Bronchial epithelial cell (primary cell): Measurements from ENCODE around the gene TRIM13. TPM values are rescaled to one million over a fixed set of nuclear protein-coding genes. Genes with fewer than 3 reads are reported as not detected.

Experiments used
- DNase-seq: peaks from one replicate; pipeline ENCODE4 v3.0.0-alpha.2; 2010; ENCODE audit warnings: low read depth
- FAIRE-seq: peaks from 2 replicates; lab custom pipeline; 2011; peaks lifted over from hg19 to GRCh38; lab: Jason Lieb, UNC
- H3K27me3 ChIP-seq: 2 replicates; pipeline ENCODE4 v1.5.1; 2011; ENCODE audit warnings: low read length; ENCODE audit not compliant: control insufficient read depth, insufficient read depth
- H3K36me3 ChIP-seq: 2 replicates; pipeline ENCODE4 v1.5.1; 2011; ENCODE audit warnings: low read length; ENCODE audit not compliant: control insufficient read depth, insufficient read depth
- H3K4me3 ChIP-seq: 2 replicates; pipeline ENCODE4 v1.5.1; 2011; ENCODE audit warnings: mild to moderate bottlenecking, low read depth, low read length, control low read depth
- total RNA-seq: library from RNA; depleted of rRNA; stranded (reverse); fragments of >200 nt; gene quantifications from 2 replicates; pipeline ENCODE4 v1.2.1, GENCODE V29; 2014
- TF ChIP-seq, protein P1 (sequence below): IDR thresholded peaks from 2 replicates; pipeline ENCODE4 v1.5.1; 2011; ENCODE audit warnings: mild to moderate bottlenecking, moderate library complexity, low read length, control low read depth, inconsistent platforms; ENCODE audit not compliant: insufficient read depth, severe bottlenecking

TRIM13 gene
- total RNA-seq, 1 donor from 2014 or later, result 19.0 TPM

DNA sequence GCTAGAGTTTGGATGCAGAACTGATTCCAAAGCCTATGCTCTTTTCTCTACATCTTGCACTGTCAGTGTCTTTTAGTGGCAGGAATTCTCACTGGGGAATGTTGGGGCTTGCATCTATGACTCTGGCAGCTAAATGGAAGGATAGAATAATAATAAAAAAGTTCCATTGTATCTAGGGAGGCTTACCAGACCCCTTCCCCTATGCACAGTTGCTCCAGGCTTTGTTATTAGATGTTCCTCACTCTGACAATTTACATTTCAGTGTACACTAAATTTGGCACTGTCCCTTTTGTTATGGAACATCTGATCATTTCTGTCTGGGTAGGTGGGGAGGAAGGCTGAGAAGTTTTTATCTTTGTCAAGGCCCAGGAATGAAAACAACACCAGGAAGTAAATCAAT lies 3.7 kb upstream of the TRIM13 start:
- DNase-seq (no peak), FAIRE-seq (no peak)
- Histone ChIP-seq H3K36me3 (no peaks in the 10 kb centered on the region), H3K4me3 (no peak overlapping the region), H3K27me3 (no peaks in the 10 kb centered on the region)
- TF ChIP-seq, protein P1, sequence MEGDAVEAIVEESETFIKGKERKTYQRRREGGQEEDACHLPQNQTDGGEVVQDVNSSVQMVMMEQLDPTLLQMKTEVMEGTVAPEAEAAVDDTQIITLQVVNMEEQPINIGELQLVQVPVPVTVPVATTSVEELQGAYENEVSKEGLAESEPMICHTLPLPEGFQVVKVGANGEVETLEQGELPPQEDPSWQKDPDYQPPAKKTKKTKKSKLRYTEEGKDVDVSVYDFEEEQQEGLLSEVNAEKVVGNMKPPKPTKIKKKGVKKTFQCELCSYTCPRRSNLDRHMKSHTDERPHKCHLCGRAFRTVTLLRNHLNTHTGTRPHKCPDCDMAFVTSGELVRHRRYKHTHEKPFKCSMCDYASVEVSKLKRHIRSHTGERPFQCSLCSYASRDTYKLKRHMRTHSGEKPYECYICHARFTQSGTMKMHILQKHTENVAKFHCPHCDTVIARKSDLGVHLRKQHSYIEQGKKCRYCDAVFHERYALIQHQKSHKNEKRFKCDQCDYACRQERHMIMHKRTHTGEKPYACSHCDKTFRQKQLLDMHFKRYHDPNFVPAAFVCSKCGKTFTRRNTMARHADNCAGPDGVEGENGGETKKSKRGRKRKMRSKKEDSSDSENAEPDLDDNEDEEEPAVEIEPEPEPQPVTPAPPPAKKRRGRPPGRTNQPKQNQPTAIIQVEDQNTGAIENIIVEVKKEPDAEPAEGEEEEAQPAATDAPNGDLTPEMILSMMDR, result no peak

DNA sequence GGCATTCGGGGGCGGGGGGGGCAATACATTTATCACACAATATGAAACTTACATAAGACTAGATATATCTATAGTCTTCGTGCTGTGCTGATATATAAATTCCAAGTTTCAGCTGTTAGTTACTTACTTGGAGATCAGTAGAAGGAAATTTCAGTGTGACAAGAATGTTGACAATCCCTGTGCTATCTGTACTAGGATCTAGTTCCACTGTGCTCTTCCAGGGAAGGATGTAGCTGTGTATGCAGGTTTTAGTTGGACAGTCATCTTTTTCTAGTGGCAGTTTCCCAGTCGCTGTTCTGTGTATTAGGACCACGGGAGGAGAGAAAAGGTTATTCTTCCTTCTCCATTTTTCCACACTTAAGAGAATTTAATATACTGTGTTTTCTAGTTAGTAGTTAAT lies 3.2 kb upstream of the TRIM13 start:
- no peak for DNase-seq
- H3K27me3 ChIP-seq, result no peaks in the 10 kb centered on the region
- TF ChIP-seq, protein P1, result no peak
- H3K36me3 ChIP-seq, result no peaks in the 10 kb centered on the region
- no peak overlapping the region for H3K4me3 ChIP-seq
- no peak for FAIRE-seq

DNA sequence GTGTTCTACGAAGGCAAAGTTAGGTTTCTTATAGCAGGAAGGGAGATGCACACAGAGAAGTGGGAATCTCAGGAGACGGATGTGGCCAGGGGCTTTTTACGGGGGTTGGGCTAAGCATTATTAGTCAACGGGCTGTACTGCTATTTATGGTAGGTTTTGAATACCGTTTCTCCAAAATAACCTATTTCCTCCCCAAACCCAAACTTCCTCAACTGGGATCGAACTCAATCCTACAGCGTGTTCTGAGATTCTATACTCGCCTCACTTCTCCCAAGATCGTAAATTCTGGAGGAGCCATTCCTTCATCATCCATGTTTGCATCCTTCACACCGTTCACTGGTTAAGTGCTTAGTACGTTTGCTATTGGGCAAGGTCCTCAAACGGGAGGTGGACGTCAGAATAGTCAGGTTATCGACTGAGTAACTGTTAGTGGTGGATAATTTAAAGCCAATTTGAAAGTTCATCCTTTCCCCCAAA lies 1.2 kb upstream of the TRIM13 start:
- H3K4me3 ChIP-seq, result peak overlapping the region; percentile 69
- peaks cover 2% of the 10 kb centered on the region for H3K36me3 ChIP-seq
- FAIRE-seq (no peak), DNase-seq (peak; percentile 10)
- TF ChIP-seq, protein P1, result no peak
- no peaks in the 10 kb centered on the region for H3K27me3 ChIP-seq

- peak overlapping the region; percentile 69 for H3K4me3 ChIP-seq
- H3K27me3 ChIP-seq, result no peaks in the 10 kb centered on the region
- no peak for FAIRE-seq
- H3K36me3 ChIP-seq, result peaks cover 2% of the 10 kb centered on the region
- DNase-seq, result peak; percentile 68
- TF ChIP-seq, protein P1, result no peak
These were observed 504 bp upstream of the TRIM13 start for GRCh38 chr13:49996161-49996915.

DNA sequence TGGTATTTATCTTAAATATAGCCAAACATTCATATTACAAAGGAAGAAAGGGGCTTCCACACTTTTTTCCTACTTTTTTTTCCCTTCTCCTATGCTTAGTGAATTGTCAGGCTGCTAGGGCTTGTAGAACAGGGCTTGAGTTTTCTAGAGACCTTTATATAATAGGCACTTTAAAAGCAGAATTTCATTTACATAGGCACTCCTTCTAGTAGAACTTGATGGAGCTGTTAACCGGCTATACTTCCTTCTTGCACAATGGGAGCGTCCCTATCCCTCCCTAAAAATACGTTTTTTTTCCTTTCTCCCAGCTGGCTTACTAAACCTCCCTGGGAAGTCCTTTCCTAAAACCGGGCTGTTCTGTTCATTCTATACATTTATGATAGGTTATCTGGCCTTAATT lies 1.1 kb downstream of the TRIM13 start:
- TF ChIP-seq, protein P1, result no peak
- H3K4me3 ChIP-seq, result peak overlapping the region; percentile 90
- H3K36me3 ChIP-seq, result peaks cover 2% of the 10 kb centered on the region
- FAIRE-seq (no peak), DNase-seq (peak; percentile 33)
- no peaks in the 10 kb centered on the region for H3K27me3 ChIP-seq
